WTC11 (cell line): Measurements from ENCODE around the gene NOXA1. TPM values are rescaled to one million over a fixed set of nuclear protein-coding genes. Genes with fewer than 3 reads are reported as not detected.

ENCODE experiments used
- ATAC-seq: fragments of 200-7000 bp; cut with Tn5 transposase; 2 replicates; pipeline ENCODE4 v1.10.0; 2021; ENCODE audit warnings: mild to moderate bottlenecking, moderate library complexity
- CTCF ChIA-PET: fragments of 300-600 bp; sonication (Branson Sonifier 250); formaldehyde crosslinking; loops from one replicate; lab custom pipeline; 2021; ENCODE audit warnings: antibody characterized with exemption; lab: Charles Lee
- POLR2A ChIA-PET: fragments of 350-600 bp; sonication (Branson Sonifier 250); formaldehyde crosslinking; loops from one replicate; lab custom pipeline; 2021; ENCODE audit warnings: antibody characterized with exemption; lab: Charles Lee
- DNase-seq: peaks from one replicate; pipeline ENCODE4 v3.0.0; 2021; ENCODE audit warnings: low spot score
- H3K27ac Mint-ChIP-seq: 2 replicates; pipeline ENCODE4 v1.8.0; 2021; ENCODE audit warnings: mixed read lengths
- H3K27me3 Mint-ChIP-seq: 2 replicates; pipeline ENCODE4 v1.8.0; 2021; ENCODE audit warnings: low read depth, mild to moderate bottlenecking, moderate library complexity, mixed read lengths
- H3K36me3 Mint-ChIP-seq: 2 replicates; pipeline ENCODE4 v1.8.0; 2021; ENCODE audit warnings: mixed read lengths
- H3K4me1 Mint-ChIP-seq: 2 replicates; pipeline ENCODE4 v1.8.0; 2022; ENCODE audit warnings: mixed read lengths
- H3K4me3 Mint-ChIP-seq: 2 replicates; pipeline ENCODE4 v1.8.0; 2021; ENCODE audit warnings: mild to moderate bottlenecking, moderate library complexity, mixed read lengths
- H3K9me3 Mint-ChIP-seq: 2 replicates; pipeline ENCODE4 v1.8.0; 2021; ENCODE audit warnings: mixed read lengths
- CBFB ChIP-seq: sonication (generic); formaldehyde crosslinking; IDR thresholded peaks from 2 replicates; pipeline ENCODE4 v1.8.1; 2022; ENCODE audit warnings: mild to moderate bottlenecking, low read depth, missing genetic modification reagents
- CDX4 ChIP-seq: fragments of 250-450 bp; sonication (Bioruptor Pico); IDR thresholded peaks from 2 replicates; pipeline ENCODE4 v1.9.0; 2021; ENCODE audit warnings: moderate library complexity, mild to moderate bottlenecking, inconsistent platforms, borderline replicate concordance
- CTCF ChIP-seq: fragments of 200-600 bp; IDR thresholded peaks from 2 replicates; pipeline ENCODE4 v1.8.0; 2022; ENCODE audit warnings: antibody characterized with exemption
- ERG ChIP-seq: fragments of 250-450 bp; sonication (Bioruptor Pico); IDR thresholded peaks from 2 replicates; pipeline ENCODE4 v1.8.0; 2021; ENCODE audit warnings: mild to moderate bottlenecking
- FOXP1 ChIP-seq: sonication (generic); formaldehyde crosslinking; IDR thresholded peaks from 2 replicates; pipeline ENCODE4 v1.8.0; 2022; ENCODE audit warnings: missing genetic modification reagents, mild to moderate bottlenecking, moderate library complexity, borderline replicate concordance
- GABPB1 ChIP-seq: sonication (generic); formaldehyde crosslinking; IDR thresholded peaks from 2 replicates; pipeline ENCODE4 v1.8.1; 2023; ENCODE audit warnings: mild to moderate bottlenecking, missing genetic modification reagents
- GRHL2 ChIP-seq: fragments of 250-450 bp; sonication (Bioruptor Pico); IDR thresholded peaks from 2 replicates; pipeline ENCODE4 v1.8.0; 2022; ENCODE audit warnings: mild to moderate bottlenecking, moderate library complexity; ENCODE audit not compliant: insufficient replicate concordance, severe bottlenecking
- GTF2I ChIP-seq: fragments of 250-450 bp; sonication (Bioruptor Pico); conservative IDR thresholded peaks from 2 replicates; pipeline ENCODE4 v1.4.0; 2021; ENCODE audit warnings: mild to moderate bottlenecking
- JAZF1 ChIP-seq: fragments of 250-450 bp; sonication (Bioruptor Pico); IDR thresholded peaks from 2 replicates; pipeline ENCODE4 v1.9.0; 2021; ENCODE audit warnings: moderate library complexity, mild to moderate bottlenecking, inconsistent platforms
- MXD4 ChIP-seq: fragments of 250-450 bp; sonication (Bioruptor Pico); IDR thresholded peaks from 2 replicates; pipeline ENCODE4 v1.8.0; 2021; ENCODE audit warnings: mild to moderate bottlenecking, moderate library complexity, borderline replicate concordance
- NFYB ChIP-seq: sonication (generic); formaldehyde crosslinking; conservative IDR thresholded peaks from 2 replicates; pipeline ENCODE4 v1.8.0; 2022; ENCODE audit warnings: low read depth, missing genetic modification reagents
- RELA ChIP-seq: sonication (generic); formaldehyde crosslinking; IDR thresholded peaks from 2 replicates; pipeline ENCODE4 v1.8.1; 2022; ENCODE audit warnings: missing genetic modification reagents, mild to moderate bottlenecking, borderline replicate concordance
- SOX15 ChIP-seq: fragments of 250-450 bp; sonication (Bioruptor Pico); IDR thresholded peaks from 2 replicates; pipeline ENCODE4 v1.9.0; 2021; ENCODE audit warnings: mild to moderate bottlenecking
- ZNF138 ChIP-seq: sonication (generic); formaldehyde crosslinking; conservative IDR thresholded peaks from 2 replicates; pipeline ENCODE4 v1.8.1; 2022; ENCODE audit warnings: mild to moderate bottlenecking, moderate library complexity, missing genetic modification reagents
- ZNF263 ChIP-seq: sonication (generic); formaldehyde crosslinking; IDR thresholded peaks from 2 replicates; pipeline ENCODE4 v1.8.1; 2022; ENCODE audit warnings: low read depth, mild to moderate bottlenecking, moderate library complexity, missing genetic modification reagents
- ZSCAN18 ChIP-seq: fragments of 250-450 bp; sonication (Bioruptor Pico); IDR thresholded peaks from 2 replicates; pipeline ENCODE4 v2.1.2; 2022; ENCODE audit warnings: mild to moderate bottlenecking, moderate library complexity
- total RNA-seq: library from RNA; stranded (reverse); gene quantifications from 3 replicates; pipeline ENCODE4 v1.2.3, GENCODE V29; 2021
- TF ChIP-seq, protein P1 (sequence below): sonication (generic); formaldehyde crosslinking; IDR thresholded peaks from 2 replicates; pipeline ENCODE4 v1.8.1; 2022; ENCODE audit warnings: mild to moderate bottlenecking, moderate library complexity, missing genetic modification reagents
- TF ChIP-seq, protein P2 (sequence below): sonication (generic); formaldehyde crosslinking; IDR thresholded peaks from 2 replicates; pipeline ENCODE4 v1.8.0; 2022; ENCODE audit warnings: mild to moderate bottlenecking, missing genetic modification reagents
- TF ChIP-seq, protein P3 (sequence below): sonication (generic); formaldehyde crosslinking; IDR thresholded peaks from 2 replicates; pipeline ENCODE4 v1.8.1; 2023; ENCODE audit warnings: mild to moderate bottlenecking, missing genetic modification reagents, borderline replicate concordance
- TF ChIP-seq, protein P4 (sequence below): sonication (generic); formaldehyde crosslinking; IDR thresholded peaks from 2 replicates; pipeline ENCODE4 v1.8.1; 2023; ENCODE audit warnings: mild to moderate bottlenecking, missing genetic modification reagents
- TF ChIP-seq, protein P5 (sequence below): sonication (generic); formaldehyde crosslinking; conservative IDR thresholded peaks from 2 replicates; pipeline ENCODE4 v1.8.1; 2022; ENCODE audit warnings: mild to moderate bottlenecking, missing genetic modification reagents
- TF ChIP-seq, protein P6 (sequence below): sonication (generic); formaldehyde crosslinking; IDR thresholded peaks from 2 replicates; pipeline ENCODE4 v1.8.0; 2022; ENCODE audit warnings: mild to moderate bottlenecking, missing genetic modification reagents

Gene NOXA1
- total RNA-seq, 1 experiment from 2014 or later: 2.9 TPM

- H3K4me1 Mint-ChIP-seq: no peaks in the 10 kb centered on the region
- peaks cover 5% of the 10 kb centered on the region; the same call in 1 of the 2 replicates for H3K27me3 Mint-ChIP-seq
- H3K9me3 Mint-ChIP-seq: peaks cover 10% of the 10 kb centered on the region
- DNase-seq: no peak
- ChIA-PET CTCF (no interaction called here), POLR2A (no interaction called here)
- no peak for ATAC-seq
- H3K4me3 Mint-ChIP-seq: no peak overlapping the region
- peaks cover 15% of the 10 kb centered on the region for H3K36me3 Mint-ChIP-seq
- TF ChIP-seq, protein P1, sequence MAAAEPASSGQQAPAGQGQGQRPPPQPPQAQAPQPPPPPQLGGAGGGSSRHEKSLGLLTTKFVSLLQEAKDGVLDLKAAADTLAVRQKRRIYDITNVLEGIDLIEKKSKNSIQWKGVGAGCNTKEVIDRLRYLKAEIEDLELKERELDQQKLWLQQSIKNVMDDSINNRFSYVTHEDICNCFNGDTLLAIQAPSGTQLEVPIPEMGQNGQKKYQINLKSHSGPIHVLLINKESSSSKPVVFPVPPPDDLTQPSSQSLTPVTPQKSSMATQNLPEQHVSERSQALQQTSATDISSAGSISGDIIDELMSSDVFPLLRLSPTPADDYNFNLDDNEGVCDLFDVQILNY: no peak
- TF ChIP-seq CDX4 (CRISPR knock-in tag) (no peak), ZNF263 (CRISPR knock-in tag) (no peak), CBFB (CRISPR knock-in tag) (no peak), CTCF (no peak), ERG (no peak), JAZF1 (no peak), SOX15 (CRISPR knock-in tag) (no peak), MXD4 (no peak)
- TF ChIP-seq, protein P2, sequence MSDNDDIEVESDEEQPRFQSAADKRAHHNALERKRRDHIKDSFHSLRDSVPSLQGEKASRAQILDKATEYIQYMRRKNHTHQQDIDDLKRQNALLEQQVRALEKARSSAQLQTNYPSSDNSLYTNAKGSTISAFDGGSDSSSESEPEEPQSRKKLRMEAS: no peak
- TF ChIP-seq, protein P3, sequence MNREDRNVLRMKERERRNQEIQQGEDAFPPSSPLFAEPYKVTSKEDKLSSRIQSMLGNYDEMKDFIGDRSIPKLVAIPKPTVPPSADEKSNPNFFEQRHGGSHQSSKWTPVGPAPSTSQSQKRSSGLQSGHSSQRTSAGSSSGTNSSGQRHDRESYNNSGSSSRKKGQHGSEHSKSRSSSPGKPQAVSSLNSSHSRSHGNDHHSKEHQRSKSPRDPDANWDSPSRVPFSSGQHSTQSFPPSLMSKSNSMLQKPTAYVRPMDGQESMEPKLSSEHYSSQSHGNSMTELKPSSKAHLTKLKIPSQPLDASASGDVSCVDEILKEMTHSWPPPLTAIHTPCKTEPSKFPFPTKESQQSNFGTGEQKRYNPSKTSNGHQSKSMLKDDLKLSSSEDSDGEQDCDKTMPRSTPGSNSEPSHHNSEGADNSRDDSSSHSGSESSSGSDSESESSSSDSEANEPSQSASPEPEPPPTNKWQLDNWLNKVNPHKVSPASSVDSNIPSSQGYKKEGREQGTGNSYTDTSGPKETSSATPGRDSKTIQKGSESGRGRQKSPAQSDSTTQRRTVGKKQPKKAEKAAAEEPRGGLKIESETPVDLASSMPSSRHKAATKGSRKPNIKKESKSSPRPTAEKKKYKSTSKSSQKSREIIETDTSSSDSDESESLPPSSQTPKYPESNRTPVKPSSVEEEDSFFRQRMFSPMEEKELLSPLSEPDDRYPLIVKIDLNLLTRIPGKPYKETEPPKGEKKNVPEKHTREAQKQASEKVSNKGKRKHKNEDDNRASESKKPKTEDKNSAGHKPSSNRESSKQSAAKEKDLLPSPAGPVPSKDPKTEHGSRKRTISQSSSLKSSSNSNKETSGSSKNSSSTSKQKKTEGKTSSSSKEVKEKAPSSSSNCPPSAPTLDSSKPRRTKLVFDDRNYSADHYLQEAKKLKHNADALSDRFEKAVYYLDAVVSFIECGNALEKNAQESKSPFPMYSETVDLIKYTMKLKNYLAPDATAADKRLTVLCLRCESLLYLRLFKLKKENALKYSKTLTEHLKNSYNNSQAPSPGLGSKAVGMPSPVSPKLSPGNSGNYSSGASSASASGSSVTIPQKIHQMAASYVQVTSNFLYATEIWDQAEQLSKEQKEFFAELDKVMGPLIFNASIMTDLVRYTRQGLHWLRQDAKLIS (CRISPR knock-in tag): no peak
- TF ChIP-seq, protein P4, sequence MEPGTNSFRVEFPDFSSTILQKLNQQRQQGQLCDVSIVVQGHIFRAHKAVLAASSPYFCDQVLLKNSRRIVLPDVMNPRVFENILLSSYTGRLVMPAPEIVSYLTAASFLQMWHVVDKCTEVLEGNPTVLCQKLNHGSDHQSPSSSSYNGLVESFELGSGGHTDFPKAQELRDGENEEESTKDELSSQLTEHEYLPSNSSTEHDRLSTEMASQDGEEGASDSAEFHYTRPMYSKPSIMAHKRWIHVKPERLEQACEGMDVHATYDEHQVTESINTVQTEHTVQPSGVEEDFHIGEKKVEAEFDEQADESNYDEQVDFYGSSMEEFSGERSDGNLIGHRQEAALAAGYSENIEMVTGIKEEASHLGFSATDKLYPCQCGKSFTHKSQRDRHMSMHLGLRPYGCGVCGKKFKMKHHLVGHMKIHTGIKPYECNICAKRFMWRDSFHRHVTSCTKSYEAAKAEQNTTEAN (CRISPR knock-in tag): no peak
- H3K27ac Mint-ChIP-seq: no peak overlapping the region
Observed at GRCh38 chr9:137402746-137403145, 20.4 kb upstream of the NOXA1 start.

DNA sequence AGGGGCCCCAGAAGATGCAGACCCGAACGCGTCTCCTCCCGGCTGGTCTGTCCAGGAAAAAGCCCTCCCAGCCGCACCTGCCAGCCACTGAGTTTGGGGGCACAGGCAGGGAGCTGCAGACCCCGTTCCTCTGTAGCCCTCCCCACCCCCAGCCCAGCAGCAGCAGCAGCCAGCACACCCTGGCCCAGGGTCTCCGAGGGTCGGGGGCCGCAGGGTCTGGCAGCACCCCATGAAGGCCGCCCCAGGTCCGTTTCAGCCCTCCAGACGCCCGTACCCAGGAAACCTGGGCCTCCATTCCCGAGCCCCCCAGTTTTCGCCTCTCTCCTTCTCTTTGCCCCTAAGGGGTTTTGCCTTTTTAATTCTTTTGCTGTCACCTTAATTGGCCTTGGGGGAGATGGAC, 19.9 kb upstream of the NOXA1 start:
- CTCF ChIA-PET: interaction anchor here (1.0 to 1.3 kb wide), 2 partner anchors 84 to 141 kb away, joined by 3 to 4 read pairs; no protein-coding TSS in a partner anchor
- H3K36me3 Mint-ChIP-seq: peaks cover 15% of the 10 kb centered on the region
- H3K4me3 Mint-ChIP-seq: no peak overlapping the region
- POLR2A ChIA-PET: no interaction called here
- H3K27ac Mint-ChIP-seq: no peak overlapping the region
- no peak for ATAC-seq
- H3K27me3 Mint-ChIP-seq: peaks cover 5% of the 10 kb centered on the region; the same call in 1 of the 2 replicates
- H3K4me1 Mint-ChIP-seq: no peaks in the 10 kb centered on the region
- peaks cover 10% of the 10 kb centered on the region for H3K9me3 Mint-ChIP-seq
- DNase-seq: no peak
- TF ChIP-seq, protein P5, sequence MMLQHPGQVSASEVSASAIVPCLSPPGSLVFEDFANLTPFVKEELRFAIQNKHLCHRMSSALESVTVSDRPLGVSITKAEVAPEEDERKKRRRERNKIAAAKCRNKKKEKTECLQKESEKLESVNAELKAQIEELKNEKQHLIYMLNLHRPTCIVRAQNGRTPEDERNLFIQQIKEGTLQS (CRISPR knock-in tag): no peak
- TF ChIP-seq ZNF138 (CRISPR knock-in tag) (no peak), FOXP1 (CRISPR knock-in tag) (no peak), GTF2I (CRISPR knock-in tag) (no peak), ZSCAN18 (CRISPR knock-in tag) (no peak), GABPB1 (CRISPR knock-in tag) (no peak), GRHL2 (CRISPR knock-in tag) (no peak), RELA (CRISPR knock-in tag) (no peak), NFYB (CRISPR knock-in tag) (no peak)
- TF ChIP-seq, protein P6, sequence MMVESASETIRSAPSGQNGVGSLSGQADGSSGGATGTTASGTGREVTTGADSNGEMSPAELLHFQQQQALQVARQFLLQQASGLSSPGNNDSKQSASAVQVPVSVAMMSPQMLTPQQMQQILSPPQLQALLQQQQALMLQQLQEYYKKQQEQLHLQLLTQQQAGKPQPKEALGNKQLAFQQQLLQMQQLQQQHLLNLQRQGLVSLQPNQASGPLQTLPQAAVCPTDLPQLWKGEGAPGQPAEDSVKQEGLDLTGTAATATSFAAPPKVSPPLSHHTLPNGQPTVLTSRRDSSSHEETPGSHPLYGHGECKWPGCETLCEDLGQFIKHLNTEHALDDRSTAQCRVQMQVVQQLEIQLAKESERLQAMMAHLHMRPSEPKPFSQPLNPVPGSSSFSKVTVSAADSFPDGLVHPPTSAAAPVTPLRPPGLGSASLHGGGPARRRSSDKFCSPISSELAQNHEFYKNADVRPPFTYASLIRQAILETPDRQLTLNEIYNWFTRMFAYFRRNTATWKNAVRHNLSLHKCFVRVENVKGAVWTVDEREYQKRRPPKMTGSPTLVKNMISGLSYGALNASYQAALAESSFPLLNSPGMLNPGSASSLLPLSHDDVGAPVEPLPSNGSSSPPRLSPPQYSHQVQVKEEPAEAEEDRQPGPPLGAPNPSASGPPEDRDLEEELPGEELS (CRISPR knock-in tag): no peak
